ENCODE results near the gene DYNC1I1.

Gene DYNC1I1

DNA sequence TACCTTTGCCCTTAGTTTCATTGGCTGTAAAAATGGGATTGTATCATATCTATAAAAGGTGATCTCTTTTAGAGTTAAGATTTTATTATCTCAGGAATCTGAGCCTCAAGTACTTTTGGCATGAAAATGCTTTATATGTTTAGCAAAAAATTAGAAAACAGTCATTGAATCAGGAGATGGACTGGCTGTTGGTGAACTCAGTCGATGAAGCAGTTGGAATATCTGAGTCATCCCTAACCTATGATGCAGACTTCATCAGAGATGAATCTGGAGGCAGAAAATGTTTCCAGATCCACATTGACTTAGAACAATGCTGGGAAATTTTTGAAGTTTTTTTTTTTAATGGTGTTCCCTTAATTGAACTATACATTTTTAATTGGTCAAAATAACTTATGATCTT lies 321.1 kb downstream of the DYNC1I1 start:
- DNase-seq, result no peak

DNA sequence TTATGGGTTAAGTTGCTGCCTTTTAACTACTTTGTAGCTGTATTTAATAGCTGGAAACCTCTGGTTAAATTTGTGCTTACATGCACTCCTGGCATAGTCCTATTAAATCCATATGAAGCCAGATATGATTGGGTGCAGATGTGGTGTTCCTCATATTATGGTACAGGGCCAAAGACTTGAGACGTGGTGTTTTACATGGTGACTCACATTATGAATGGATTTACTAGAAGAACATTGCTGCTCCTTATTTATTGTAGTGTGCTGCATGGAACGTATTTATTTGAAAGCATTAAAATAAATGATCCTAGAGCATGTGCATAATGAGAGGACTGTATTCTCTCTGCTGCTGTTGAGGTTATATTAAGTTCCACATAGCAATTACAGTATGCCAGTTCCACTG lies 325.5 kb downstream of the DYNC1I1 start:
- no peak for DNase-seq

DNA sequence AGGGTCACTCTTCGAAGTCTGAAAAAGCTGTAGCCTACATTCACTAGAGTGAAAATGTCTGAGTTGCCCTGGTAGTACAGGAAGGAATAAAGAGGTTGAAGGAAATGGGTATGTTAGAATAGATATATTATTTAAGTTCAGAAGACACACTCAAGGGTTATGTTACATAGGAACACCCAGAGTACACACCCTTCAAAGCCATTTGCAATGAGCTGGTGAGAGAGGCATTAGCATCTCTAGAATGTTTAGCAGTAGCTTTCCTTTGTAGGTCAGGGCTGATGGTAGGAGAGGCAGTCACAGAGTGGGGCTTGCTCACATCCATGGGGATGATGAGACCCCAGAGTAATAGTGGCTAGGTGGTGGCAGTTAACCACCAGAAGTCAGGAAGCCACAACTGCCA lies 328.4 kb downstream of the DYNC1I1 start:
- DNase-seq, result no peak

DNA sequence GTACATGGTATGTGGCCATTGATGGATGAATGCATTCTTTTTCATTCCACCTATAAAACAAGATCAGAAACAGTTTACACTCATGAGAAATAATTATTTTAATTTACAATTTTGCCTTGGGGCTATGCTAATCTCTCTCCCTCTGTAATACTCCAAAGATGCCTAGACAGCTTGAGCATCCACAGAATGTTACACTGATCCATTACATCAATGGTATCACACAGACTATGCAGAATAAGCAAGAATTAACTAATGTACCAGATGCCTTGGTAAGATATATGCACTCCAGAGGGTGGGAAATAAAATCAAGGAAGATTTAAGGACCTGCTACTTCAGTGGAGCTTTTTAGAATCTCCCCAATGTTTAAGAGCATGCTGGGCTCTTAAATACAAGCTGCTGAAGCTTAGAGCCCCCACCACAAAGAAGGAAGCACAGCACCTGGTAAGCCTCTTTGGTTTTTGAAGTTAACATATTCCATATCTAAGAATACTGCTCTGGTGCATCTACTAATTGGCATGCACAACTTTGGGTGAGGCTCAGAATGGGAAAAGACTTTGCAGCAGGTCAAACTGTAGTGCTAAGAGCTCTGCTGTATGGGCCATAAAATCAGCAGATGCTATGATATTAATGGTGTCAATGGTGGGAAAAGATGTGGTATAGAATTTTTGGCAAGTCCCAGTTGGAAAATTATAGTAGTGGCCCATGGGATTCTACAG lies 329.9 kb downstream of the DYNC1I1 start:
- DNase-seq, result no peak

DNA sequence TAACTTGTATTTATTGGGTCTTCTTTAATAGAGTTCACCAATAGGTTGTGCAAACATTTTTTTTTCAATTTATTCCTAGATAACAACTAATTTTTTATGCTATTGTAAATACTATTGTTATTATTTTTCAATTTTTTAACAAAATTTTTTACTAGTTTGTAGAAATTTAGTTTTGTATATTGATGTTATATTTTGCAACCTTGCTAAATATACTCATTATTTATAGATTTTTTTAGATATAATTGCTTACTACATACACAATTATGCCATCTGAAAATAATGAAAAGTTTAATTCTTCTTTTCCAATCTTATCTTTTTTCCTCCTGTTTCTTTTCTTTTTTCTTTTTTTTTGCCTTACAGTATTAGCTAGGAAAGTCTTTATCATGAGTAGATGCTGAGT lies 332.6 kb downstream of the DYNC1I1 start:
- no peak for DNase-seq

DNA sequence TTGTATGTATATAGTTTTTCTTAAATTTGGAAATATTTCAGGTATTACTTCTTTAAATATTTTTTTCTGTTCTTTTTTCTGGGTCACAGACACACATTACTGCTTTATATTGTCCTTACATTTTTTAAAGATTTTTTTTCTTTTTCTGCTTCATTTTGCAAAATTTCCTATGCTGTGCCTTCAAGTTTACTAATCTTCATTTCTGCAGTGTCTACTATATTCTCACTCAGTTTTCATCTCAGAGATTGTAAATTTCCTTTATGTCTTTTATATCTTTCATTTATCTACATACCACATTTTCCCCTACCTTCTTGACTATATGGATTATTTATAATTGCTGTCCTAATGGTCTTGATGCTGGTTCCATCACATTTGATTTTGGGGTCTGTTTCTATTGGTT lies 339.1 kb downstream of the DYNC1I1 start:
- DNase-seq, result no peak

DNA sequence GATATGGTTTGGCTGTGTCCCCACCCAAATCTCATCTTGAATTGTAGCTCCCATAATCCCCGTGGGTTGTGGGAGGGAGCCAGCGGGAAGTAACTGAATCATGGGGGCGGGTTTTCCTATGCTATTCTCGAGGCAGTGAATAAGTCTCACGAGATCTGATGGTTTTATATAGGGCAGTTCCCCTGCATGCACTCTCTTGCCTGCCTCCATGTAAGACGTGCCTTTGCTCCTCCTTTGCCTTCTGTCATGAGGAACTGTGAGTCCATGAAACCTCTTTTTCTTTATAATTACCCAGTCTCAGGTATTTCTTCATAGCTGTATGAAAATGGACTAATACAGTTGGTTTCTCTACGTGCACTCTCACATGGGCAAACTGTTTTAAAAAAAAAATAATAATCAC lies 341.8 kb downstream of the DYNC1I1 start:
- DNase-seq, result no peak

DNA sequence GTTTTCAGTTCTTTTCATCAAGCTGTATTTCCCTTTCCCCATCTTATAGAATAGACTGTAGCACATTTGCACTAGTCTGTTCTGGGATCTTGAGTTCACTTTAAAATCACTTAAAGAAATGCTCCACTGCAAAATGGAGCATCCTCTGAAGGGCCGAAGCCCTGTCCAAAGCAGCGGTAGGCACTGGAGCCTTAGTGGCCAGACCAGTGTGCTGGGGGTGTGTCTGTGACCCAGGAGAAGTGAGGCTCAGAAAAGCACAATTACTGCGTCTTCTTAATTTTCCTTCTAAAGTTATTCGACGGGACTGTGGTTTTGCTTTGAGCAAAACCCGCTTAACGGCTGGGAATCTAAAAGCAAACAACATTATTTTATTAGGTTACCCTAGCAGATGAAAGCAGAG lies 343.8 kb downstream of the DYNC1I1 start:
- no peak for DNase-seq

DNA sequence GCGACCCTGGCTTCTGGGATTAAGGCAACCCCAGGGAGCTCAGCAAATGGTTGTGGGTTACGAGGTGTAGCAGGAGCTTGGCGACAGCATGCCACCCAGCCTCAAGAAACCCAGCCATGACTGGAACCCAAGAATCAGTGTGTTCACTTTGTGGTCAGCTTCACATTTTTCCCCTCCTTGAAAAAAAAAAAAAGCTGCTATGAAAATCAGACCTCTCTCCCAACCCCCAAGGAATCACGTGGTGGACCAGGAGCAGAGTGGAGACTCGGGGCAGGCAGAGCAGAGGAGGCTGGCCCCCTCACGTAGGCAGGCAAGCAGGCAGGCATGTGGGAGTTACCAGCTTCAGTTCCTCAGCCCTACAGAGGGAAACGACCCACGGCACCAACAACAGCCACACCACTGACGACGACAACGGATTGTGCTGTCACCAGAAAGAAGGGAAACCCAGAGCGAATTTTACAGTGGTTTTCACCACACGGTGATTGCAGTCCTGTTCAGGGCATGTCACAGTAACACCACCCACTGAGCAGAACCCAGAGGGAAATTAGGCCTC lies 346.2 kb downstream of the DYNC1I1 start:
- no peak for DNase-seq

DNA sequence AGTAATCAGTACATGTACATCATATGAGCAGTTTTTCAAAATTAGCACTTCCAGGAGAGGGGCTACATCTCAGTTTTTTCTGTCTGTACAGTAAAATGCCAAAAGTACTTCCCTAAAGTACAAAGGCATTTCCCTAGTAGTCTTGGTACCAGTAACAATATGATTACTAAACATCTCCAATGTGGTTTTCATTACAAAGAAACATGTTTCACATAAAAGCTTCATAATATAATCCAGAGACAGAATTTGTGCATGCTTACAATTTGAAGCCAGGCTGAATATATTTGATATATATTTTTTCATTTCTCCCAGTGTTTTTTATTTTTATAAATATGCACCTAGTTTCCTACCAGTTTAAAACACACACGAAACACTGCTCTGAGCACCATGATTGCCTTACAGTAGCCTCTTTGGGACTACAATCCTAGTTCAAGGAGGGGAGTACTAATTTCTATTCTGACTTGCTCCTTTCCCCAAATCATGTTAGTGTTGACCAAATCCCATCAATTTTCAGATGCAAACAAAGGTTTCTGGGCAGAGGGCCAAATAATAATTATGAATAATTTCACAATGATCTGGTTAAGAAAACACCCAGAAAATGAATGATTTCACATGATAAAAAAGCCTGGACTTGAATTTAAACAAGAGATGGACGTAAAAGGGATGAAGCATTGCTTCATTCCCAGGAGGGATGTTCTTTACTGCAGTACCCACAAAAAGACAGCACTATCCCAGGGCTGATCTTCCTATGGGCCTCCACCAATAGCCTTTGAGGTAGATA lies 348.3 kb downstream of the DYNC1I1 start:
- DNase-seq, result no peak

DNA sequence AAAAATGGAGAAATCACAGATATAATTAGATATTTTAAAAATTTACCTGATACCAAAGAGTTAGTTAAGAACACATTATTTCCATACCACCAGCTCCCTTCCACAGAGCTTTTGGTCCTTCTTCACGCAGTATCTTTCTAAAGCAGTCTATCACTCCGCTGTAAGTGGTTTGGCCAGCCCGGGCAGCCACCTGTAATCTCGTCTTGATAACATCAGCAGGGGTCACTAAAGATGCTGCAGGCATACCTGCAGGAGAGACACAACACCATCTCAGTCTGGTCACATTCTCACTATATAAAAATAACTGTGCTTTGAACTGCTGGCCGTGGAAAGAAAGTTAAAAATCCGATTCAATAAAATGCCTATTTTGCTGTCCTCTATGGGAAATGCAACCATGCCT lies 349.4 kb downstream of the DYNC1I1 start:
- DNase-seq, result no peak

DNA sequence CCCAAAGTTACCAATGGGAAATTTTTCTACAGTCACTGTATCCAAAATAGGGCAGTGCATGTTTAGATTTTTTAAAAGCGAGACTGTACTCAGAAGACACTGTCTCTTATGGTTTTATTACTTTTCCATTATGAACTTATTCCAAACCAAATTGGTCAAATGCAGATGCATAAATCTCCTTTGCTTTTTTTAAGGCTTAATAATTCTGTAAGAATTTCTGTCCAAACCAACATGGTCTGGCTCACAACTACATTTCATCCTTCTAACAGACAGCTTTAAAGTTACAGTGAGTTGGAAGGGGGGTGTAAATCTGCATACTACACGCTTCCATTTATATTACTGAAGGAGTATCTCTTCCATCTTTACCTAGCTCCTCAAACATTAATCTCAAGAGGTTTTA lies 350.4 kb downstream of the DYNC1I1 start:
- DNase-seq, result no peak

DNA sequence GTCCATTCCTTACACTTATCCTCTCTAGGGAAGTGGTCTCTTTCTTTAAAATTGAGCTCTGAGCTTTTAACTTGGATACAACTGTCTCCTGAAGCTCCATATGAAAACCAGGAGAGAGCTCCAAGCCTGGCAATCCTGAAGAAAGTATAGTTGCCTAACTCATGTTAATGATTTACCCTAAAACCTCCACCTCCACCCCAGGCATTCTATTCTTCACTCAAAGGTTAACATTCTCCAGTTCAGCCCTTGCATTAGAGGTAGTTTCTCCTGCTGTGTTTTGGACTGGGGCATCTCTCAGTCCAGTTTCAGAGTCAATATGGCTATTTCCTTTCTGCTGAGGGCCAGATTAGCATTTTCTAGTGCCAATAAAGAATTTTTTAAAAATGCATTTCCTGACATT lies 354.0 kb downstream of the DYNC1I1 start:
- no peak for DNase-seq

DNA sequence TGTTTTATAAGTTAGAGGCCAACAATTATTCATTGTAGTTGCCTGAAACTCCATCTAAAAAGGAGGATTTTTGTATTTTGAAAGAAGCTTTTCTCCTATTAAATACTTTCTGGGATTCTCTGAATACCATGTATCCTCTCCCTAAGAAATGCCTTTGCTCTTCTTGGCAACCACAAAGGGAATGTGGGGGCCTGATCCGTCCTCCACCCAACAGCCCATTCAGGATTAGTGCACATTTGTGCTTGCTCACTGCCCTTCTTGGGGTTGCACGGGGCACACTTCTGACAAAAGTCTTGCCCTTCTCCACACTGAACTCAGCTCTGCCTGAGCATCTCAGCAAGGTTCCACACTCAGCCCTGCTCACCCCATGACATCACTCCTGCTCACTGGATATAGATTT lies 355.4 kb downstream of the DYNC1I1 start:
- no peak for DNase-seq

DNA sequence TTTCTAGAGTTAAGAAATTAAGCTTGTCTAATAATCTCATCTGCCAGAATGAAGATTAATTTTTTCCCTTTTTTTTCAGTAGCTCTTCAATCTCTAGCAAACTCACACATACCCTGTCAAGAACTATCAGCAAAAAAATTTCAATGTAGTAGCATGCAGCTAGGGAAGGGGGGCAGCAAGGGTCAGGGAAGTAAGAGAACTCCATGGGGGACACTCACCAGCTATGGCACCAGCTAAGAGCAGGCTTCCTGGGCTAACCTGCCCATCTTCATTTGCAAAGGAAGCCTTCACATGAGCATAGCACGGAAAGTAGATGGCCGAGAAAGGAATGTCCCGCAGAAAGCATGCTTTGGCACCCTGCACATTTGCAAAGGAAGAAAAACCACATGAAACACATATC lies 359.2 kb downstream of the DYNC1I1 start:
- DNase-seq, result no peak

DNA sequence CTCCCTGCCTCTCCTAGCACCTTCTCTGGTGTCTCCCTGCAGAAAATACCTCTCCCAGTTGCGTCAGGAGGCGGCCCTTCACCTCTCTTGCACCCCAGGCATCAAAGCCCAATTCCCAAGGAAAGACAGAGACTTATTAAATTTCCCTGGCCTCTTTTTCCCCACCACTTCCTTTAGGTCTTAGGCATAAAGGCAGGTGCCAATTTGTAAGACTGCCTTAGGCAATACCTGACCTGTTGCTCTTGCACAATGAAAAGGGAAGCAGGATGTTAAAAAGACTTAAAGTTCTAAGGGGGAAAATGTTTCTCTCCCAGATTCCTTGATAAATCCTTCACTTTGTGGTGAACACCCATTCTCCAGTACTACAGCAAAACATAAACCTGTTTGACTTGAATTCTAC lies 362.9 kb downstream of the DYNC1I1 start:
- DNase-seq, result no peak

DNA sequence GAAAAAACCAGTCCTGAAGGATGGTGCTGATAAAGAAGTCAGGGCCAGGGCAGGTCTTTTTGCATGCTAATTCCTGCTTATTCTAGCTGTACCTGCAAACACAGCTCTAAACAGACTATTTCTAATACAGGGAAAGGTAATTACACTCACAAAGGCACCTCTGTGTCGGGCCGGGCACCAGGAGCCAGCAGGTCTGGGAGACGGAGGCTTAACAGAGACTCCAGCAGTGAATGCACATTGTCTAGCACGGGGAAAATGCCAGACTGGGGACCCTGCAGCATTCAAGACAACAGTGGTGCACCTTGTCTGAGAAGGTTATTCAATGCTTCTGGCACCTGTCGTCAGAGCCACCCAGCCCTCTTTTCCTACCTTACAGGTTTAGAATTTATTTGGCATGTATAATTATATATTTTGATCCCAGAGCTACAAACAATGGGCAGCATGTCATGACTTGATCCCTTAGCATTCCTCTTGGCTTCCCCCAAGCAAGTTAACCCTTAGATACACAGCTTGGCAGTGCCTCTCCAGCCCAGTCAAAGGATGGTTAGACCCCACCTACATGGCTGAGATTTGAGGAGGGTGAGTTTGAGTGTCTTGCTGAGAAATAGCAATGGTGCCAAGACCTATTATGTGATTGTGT lies 364.4 kb downstream of the DYNC1I1 start:
- no peak for DNase-seq

DNA sequence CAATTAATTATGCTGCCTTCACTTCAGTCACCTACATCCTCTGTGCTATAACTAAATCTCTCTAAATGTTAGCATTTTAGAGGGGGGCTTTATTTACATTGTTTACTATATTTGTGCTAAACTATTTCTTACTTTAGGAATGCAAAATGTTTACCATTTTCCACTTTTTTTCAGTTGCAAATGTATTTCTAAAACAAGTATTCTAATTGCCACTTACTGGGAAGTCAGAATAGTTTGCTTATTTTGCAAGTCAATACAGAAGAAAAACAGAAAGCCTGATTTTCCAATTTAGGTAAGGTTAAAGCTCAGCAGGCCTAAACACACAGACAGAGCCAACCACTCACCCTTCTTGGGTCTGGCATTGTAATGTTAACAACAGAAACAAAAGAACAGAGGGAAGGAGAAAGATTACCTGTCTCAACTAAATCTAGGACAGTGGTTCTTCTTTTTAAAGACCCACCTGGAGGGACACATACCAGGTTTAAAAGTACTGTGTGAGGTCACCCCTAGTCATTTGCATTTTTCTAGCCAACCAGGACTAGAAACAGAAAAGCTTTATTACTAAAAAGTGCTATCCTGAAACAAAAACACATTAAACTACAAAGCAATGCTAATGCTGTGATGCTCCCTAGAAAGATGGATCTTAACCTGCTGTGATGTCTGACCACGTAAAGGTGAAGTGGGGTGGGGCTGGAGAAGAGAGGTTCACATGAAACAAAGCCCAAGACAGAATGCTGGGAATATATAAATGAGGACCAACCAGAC lies 371.3 kb downstream of the DYNC1I1 start:
- no peak for DNase-seq

DNA sequence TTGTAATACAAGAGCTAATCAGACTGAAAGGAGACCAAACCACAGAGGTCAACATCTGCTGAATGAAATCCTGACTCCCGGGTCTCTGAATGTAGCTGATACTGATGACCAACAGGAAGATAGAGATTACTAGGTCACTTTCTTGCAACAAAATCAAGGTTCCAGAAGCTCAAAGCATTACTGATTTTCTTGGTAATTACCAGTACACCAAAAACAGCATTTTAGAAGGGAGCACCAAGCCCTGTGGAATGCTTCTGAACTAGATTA lies 371.8 kb downstream of the DYNC1I1 start:
- no peak for DNase-seq

Measured in RPMI8226 (cell line).